Esophagus mucosa (tissue), 1 donor: ENCODE data around the gene TMED7. TPM values are rescaled to one million over a fixed set of nuclear protein-coding genes. Genes with fewer than 3 reads are reported as not detected.

Experiments
- ATAC-seq: fragments of 200-7000 bp; cut with Tn5 transposase; one replicate; pipeline ENCODE4 v1.9.1; 2020
- total RNA-seq: library from RNA; stranded (reverse); gene quantifications from one replicate; pipeline ENCODE4 v1.2.4, GENCODE V29; 2023
- donor health status: DM: yes; HTN: yes; CAD: no.

TMED7 gene
- total RNA-seq, 1 donor from 2014 or later = 47.2 TPM

GRCh38 chr5:115579747-115580173 lies 46.1 kb downstream of the TMED7 start:
- ATAC-seq = no peak

GRCh38 chr5:115579216-115579615 lies 46.6 kb downstream of the TMED7 start:
- no peak for ATAC-seq

- no peak for ATAC-seq
Observed at GRCh38 chr5:115578657-115579056, 47.2 kb downstream of the TMED7 start.

- ATAC-seq = no peak
Observed at GRCh38 chr5:115577741-115578140, 48.1 kb downstream of the TMED7 start.

GRCh38 chr5:115577329-115577728 lies 48.5 kb downstream of the TMED7 start:
- no peak for ATAC-seq

- no peak for ATAC-seq
Observed at GRCh38 chr5:115575167-115576070, 50.4 kb downstream of the TMED7 start.

- no peak for ATAC-seq
Observed at GRCh38 chr5:115573133-115573532, 52.7 kb downstream of the TMED7 start.

GRCh38 chr5:115571441-115571878 lies 54.4 kb downstream of the TMED7 start:
- ATAC-seq = no peak

- no peak for ATAC-seq
Observed at GRCh38 chr5:115568668-115569067, 57.2 kb downstream of the TMED7 start.

GRCh38 chr5:115565233-115565632 lies 60.6 kb downstream of the TMED7 start:
- ATAC-seq = no peak

Other genes with a start within 250 kb of the TMED7 start
- 9.0 TPM for gene FEM1C, start 81.3 kb downstream of the TMED7 start, total RNA-seq
- 1.2 TPM for gene TICAM2, start 23.6 kb downstream of the TMED7 start, total RNA-seq
- gene CDO1, start 190.6 kb upstream of the TMED7 start, total RNA-seq = 0.20 TPM
- gene ATG12, start 215.5 kb upstream of the TMED7 start, total RNA-seq = 18.5 TPM
- 88.6 TPM for gene AP3S1, start 215.9 kb upstream of the TMED7 start, total RNA-seq